ENCODE results near the gene PLAC1.

PLAC1 gene, protein sequence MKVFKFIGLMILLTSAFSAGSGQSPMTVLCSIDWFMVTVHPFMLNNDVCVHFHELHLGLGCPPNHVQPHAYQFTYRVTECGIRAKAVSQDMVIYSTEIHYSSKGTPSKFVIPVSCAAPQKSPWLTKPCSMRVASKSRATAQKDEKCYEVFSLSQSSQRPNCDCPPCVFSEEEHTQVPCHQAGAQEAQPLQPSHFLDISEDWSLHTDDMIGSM

DNA sequence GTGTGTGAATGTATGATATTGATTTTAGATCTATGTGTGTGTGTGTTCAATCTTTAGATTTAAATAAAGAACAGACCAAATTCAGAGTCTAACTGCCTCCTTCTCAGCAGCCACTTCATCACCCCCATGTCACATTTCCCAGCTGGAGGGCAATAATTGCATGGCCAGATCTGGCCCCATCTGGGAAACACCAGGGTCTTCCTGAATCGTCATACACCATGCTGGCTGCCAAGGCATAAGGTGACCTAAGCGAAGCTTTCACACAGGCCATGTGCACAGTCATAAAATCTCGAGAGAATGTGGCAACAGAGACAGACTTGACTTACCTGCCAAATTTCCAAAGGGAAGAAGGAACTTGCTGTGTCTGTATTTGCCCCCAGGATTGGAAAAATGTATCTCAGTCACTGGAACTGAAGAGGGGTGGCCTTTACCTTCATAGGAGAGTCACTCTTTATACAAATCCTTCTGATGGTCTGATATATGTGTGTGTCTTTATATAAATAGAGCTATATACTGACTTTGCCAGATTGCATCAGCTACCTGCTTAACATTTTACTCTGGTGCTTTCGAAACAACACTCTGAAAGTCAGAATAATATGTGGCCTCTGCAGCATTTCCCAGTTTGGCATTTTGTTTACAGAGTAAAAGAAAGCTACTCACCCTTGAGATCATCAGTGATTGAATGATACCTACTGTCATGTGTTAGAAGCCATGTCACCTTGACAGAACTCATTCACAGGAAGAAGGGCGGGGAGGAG is at the start of gene PLAC1:
TSS of gene PLAC1 (minus strand) at position 470 of the 758 bp plus-strand sequence. CDS start 91,789 bp downstream, outside the sequence.
- no peak for DNase-seq (ENCODE audit: low spot score)

DNA sequence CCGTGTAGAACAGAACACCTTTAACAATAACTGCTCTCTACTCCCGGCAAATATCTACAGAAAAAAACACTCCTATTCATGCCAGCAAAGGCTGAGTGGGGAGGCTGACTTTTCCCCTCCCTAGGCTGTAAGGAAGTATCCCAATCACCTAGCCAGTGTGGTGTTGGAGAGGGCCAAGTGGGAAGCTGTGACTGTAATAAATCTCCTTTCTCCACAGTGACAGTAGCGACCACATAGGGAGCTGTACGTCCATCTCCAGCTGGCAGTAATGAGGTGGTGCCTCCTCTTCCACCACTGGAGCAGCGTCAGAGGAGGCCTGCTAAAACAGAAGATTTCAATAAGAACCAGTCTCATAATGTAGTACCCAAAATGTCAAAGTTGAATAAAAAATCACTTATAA is 47.9 kb upstream of the PLAC1 start:
- no peak for DNase-seq (ENCODE audit: low spot score)

DNA sequence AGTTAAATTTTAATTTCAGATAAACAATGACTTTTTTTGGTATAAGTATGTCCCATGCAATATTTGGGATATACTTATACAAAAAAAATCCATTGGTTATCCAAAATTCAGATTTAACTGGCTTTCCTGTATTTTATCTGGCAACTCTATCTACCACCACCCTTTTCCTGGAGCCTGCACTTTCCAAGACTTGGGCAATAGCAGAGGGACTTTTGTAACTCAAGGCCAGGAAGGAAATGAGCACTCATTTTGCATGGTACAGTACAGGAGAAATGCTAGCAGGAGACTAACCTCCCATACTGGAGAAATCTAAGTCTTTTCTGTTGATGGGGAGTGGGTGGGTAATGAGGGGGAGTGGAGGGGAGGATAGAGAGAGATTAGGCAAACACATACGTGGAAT is 37.7 kb upstream of the PLAC1 start:
- DNase-seq (ENCODE audit: low spot score): no peak

DNA sequence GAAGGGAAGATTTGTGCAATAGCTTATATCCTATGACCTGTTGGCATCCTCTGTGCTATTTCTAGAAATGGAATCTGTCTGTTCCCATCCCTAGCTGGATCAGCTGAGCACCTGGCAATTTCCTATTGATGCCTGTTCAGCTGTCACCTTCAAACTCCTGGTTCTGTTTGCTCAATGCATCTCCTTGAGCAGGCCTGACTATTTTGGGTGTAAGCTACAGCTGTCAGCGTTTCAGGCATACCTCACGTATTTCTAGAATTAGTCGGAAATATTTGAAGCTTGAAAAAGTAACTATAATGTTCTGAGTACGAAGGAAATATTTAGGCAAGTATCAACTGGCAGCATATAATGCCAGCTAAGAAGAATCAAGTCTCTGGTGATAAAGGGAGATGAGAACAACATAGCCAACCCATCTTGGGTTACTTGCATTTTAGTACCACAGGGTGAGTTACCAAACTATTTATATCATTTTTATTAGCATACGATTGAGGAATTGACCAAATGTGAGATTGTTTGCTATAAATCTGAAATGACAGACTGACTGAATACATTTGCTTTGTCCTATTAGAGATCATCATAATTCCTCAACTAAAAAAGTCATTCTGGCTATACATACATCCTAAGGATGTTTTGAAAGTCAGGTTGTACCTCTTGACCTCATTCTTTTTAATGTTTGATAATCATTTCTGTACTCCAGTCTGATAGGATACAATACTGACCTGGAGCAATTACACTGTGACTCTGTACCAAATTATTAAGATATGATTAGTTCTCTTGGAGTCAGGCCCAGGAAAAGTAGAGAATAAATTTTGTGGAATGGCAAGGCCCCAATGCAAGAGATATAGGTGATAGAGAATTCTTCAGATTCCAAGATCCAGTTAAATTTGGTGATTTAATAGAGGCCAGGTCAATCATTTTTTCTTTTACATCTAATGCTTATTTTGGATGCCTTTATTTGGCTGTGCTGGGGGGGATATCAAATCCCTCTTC is 36.4 kb upstream of the PLAC1 start:
- DNase-seq (ENCODE audit: low spot score): no peak

DNA sequence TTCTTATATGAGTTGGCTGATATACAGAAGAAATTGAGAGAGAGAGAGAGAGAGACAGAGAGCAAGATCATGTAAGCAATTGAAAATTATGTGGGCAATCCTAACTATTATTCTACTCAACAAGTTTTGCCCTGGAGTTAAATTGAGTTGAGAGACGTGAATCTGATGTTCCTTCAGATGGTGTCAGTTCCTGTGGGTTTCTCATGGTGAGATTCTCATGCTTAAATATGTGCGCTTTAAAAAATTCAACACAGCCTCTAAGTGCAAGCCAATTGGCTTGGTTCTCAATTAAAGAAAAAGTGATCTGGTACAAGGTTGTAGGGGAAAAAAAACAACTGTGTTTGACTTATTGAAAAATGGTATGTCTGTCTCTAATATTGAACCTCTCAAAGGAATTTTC is 35.4 kb upstream of the PLAC1 start:
- DNase-seq (ENCODE audit: low spot score): no peak

DNA sequence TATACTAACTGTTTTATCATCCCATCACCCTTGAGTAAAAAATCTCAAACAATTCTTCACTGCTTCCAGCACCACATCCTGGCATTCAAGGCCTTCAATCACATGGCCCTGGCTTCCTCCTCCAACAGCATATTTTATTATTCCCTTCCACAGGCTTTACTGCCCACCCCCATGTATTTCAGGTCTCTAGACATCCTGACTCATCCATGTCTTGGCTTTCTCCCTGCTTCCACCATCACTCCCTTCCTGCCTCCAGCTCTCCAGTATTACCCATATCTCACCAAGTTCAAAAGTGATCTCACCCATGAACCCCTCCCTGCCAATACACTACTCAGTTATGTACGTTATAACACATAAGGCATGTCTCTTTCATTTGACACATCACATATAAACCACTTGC is 34.7 kb upstream of the PLAC1 start:
- no peak for DNase-seq (ENCODE audit: low spot score)

DNA sequence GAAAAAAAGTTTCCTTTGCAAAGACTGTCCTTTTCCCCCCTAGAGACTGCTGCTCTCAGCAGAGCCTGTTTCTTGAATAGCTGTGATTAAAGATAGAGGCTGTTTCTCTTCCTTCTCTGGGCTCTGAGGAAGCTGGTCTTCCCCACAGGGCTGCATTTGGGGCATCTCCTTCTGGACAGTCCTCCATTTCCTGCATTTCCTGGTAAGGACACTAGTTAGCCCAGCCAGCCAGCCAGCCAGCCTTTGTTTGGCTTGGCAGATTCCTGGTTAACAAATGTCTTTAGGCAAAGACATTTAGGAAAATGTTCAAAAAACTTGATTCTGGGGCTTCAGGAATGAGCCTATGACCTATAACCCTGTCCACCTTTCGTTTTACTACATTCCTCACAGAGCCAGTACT is 34.0 kb upstream of the PLAC1 start:
- no peak for DNase-seq (ENCODE audit: low spot score)

DNA sequence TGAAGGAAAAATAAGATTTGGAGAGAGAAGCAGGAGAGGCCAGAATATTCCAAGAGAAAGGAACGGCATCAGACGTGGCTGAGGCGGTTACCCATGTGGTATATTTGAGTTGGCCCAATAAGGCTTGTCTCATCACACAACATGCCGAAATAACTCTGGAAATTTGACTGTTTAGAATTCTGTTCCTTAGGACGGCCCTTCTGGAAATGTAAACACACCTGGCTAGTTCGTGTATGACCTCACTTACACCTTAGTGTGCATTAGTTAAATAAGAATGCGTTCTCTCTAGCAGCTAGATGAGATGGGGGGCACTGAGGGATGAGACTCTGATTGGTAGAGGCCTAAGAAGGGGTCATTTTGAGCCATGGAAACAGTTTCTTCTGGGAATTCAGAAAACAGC is 33.2 kb upstream of the PLAC1 start:
- DNase-seq (ENCODE audit: low spot score): no peak

DNA sequence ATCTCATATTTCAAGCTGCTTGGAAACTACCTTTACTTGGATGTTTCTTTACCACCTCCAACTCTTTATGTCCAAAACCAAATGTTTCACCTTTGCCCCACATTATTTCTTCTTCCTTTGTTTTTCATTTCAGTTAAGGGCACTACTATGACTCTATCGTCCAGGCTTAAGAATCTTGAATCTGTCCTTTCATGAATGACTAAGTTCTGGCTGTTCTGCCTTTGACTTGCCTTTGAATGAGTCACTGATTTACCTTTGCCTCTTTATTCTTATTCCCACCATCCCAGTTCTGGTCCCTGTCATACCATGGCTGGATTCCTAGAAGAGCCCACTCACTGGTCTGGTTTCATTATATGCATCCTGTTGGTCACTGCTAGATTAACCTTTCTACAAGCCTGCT is 30.6 kb upstream of the PLAC1 start:
- no peak for DNase-seq (ENCODE audit: low spot score)

DNA sequence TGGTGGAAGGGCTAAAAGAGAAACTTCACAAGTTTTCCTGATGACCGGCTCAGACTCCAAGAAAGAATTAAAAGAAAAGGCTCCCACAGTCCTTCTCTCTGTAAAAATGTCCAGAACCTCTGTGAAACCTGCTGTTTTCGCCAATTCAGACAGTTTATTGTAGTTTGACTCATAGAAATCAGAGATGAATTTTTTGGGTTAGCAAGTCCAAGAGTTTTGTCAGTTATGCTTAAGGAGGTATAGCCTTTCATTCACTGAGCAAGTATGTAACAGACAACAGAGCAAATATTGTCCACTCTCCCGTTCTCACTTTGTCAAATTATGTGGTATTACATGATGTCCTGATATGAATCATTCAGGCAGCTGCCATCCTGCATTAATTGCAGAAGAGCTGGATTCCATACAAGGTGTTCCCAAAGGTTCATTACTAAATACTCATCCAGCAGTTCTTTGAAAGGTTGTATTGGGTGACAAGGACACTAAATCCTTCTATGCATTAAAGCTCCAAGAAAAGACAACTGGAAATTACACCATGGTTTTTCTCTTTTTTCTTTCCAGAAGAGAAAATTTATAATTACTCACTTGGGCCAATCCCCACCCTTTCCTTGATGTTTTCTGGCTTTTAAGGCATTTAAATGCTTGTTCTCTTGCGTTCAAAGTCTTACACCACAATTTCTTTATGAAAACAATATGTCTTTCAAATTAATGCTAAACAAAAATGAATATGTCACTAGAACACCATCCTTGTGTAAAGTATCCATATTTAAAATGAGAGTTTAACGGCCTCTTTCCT is 30.0 kb upstream of the PLAC1 start:
- no peak for DNase-seq (ENCODE audit: low spot score)

DNA sequence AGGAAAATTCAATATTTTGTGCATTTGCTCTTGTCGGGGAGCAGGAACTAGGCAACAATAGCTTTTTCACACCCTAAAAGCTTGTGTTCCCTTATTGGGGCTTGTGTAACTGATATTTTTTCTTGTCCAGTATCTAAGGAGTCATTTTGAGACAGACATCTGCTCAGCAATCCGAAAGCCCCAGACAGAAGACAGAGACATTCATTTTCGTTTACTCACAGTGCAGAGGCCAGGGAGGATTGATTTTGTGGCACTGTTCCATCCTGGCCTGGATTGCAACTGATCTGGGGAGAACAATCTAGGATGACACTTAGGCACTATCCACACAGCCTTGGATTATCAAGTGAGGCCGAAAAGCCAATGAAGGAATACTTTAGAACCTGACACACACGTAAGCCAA is 27.4 kb upstream of the PLAC1 start:
- no peak for DNase-seq (ENCODE audit: low spot score)

DNA sequence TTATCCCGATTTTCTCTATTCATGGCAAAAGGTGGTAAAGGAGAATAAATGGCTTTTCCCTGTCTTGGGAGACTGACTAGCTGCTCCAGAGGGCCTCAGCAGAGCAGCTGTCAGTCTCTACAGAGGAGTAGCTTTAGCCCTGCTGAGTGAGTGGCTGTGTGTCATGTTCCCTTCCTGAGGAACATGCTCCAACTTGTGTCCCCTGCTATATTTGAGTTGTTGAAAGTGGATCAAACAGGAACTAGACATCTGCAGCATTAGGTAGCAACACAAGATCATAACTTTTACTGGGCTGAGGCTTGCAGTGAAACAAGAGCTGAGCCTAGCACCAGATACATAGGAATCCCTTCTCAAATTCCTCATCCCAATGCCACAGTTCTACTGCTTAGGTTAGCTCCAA is 26.7 kb upstream of the PLAC1 start:
- DNase-seq (ENCODE audit: low spot score): no peak

DNA sequence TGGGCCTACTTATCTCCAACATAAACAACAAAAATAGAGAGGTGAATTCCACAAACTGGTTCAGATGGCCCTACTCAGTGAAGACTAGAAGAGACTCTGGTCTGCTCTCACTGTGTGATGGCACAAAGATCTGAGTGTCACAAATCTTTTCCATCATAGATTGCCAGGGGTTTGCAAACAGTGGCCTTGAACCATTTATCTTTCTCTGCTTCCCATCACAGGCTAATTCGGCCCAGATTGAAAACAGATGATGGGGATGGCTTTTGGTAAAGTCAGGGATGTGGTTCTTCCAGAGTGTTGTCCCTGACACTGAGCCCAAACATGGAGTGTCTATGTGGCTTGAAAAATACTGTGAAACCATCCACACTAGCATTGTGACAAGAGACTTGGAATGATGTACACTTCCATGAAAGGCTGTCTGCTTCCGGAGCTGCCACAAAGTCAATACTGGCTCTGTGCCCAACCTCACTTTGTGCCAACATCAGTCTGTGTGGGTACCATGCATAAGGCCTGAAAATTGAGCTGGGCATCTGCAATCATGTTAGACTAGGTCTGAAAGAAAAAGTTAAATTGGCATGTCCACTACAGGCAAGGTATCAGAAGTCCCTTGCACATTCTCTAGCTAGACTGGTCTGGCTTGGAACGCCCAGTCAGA is 25.2 kb upstream of the PLAC1 start:
- no peak for DNase-seq (ENCODE audit: low spot score)

DNA sequence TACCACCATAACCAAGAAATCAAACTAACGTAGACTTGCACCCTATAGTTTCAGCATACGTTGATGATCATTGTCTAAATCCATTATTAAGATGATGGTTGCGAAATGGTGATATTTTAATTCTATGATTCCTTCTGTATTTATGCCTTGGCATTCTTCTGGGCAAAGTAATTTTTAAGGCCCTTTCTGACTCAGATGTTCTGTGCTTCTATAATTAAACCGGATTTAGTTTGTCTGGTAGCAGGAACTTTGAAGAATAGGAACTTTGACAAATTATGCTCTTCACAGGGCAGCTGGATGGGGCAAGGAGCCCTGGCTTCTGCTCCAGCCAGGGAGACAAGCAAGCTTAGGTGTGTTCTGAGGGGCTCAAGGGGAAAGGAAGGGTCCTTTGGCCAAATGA is 23.8 kb upstream of the PLAC1 start:
- DNase-seq (ENCODE audit: low spot score): no peak

DNA sequence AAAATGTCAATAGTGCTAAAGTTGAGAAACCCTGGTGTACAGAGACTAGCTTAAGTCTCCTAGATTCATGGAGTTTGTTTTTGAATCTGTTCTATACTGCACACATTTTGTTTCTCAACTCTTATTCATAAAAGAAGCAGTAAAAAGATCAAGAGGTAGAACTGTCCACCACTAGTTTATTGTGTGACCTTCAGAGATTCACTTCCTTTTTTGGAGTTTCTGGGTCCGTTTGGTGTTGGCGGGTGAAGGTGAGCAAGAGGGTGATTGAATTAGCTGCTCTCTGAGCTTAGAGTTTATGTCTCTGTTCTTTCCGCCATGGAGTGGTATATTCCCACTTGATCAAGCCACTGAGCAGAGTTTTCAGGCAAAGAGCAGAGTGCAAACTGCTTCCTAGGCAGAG is 21.4 kb upstream of the PLAC1 start:
- DNase-seq (ENCODE audit: low spot score): no peak

DNA sequence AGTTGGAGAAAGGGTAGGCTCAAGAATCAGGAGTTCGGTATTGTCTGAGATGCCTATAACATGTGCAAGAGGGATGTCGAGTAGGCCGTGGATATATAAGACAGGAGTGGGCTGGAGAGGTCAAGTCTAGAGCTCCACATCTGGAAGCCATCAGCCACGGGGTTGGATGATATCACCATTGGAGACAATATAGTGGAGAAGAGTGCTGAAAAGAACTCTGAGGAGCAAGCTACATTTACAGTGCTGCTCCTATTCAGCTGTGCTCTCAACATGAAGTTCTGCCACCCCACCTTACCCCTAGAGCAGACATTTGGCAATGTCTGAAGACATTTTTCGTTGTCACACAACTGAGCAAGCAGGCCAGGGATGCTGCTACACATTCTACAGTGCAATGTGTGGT is 20.9 kb upstream of the PLAC1 start:
- no peak for DNase-seq (ENCODE audit: low spot score)

DNA sequence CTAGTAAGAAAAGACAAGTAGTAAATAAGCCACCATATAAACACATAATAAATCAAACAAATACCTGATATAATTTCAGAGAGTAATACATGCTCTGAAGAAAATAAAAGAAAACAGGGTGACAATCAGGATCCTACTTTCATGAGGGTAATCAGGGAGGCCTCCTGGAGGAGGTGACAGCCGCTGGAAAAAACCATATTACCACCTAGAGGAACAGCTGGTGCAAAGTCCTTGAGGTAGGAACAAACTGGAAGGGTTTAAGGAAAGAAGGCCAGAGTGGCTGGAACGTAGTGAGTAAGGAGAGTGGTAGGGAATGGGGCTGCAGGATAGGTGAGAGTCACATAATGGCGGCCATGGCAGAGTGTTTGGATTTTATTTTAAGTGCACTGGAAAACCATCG is 19.1 kb upstream of the PLAC1 start:
- DNase-seq (ENCODE audit: low spot score): no peak

DNA sequence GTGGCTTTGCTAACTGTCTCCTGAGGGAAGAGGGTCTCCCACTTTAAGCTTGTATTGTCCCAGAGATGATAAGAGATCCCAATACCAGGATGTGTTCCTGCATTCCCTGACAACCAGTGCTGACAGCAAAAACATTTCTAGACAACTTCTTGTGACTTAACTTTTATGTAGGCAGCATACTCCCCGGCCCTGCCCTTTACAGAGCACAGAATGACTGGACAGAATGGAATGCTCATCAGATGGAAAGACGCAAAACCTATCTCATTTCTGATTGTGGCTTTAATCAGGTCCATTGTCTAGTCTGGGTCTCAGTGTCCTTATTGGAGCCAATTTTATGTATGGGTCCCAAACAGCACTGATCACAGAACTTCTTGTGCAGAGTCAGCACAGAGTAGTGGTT is 18.2 kb upstream of the PLAC1 start:
- no peak for DNase-seq (ENCODE audit: low spot score)

DNA sequence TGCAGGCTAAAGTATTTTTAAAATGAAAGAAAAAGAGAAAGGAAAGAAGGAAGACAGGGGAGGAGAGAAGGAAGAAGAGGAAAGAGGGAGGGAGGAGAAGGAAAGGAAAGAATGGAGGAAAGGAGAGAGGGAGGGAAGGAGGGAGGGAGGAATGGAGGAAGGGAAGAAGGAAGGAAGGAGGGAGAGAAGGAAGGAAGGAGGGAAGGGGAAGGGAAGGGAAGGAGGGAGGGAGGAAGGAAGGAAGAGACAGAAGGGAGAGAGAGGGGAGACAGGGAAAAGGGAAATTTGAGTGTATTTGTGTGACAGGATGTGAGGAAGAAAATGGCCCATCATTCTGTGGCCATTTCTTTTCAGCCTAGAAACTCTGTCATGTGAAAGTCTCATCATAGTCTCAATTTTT is 14.9 kb upstream of the PLAC1 start:
- no peak for DNase-seq (ENCODE audit: low spot score)

DNA sequence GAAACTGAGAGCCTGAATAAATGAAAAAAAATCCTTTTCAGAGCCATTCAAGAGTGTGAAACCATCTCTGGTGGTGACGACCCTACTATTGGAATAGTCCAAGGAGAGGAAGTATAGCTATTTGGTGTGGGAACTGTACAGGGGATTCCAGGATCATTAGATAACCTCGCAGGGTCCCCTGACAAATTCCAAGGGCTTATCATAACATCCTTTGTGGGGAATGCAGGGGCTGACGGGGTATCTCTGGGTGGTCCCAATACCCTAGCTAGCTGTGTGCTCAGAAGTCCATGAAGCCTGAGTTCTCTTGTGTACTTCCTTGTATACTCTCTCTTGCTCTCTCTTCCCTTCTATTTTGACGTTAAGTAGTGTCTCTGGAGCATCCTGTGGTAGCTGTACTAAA is 13.8 kb upstream of the PLAC1 start:
- no peak for DNase-seq (ENCODE audit: low spot score)

DNA sequence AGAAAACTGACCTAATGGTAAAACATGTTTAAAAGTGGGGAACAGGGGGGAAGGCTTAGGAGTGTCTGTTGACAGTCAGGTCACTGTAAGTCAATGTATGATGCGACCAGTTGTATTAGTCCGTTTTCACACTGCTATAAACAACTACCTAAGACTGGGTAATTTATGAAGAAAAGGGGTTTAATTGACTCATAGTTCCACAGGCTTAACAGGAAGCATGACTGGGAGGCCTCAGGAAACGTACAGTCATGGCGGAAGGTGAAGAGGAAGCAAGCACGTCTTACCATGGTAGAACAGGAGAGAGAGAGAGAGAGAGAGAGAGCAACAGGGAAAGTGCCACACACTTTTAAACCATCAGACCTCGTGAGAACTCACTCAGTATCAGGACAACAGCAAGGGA is 13.0 kb upstream of the PLAC1 start:
- DNase-seq (ENCODE audit: low spot score): no peak

Measured in putamen (tissue), 1 donor.